Measurements from ENCODE around the gene HOXB4. TPM values are rescaled to one million over a fixed set of nuclear protein-coding genes. Genes with fewer than 3 reads are reported as not detected.
A peak's percentile ranks its signal among the peaks of the same experiment; 100 is the strongest.

The HOXB4 gene
- total RNA-seq, 4 donors from 2014 or later, result 0.42 to 2.9 (median 1.4) TPM

DNA sequence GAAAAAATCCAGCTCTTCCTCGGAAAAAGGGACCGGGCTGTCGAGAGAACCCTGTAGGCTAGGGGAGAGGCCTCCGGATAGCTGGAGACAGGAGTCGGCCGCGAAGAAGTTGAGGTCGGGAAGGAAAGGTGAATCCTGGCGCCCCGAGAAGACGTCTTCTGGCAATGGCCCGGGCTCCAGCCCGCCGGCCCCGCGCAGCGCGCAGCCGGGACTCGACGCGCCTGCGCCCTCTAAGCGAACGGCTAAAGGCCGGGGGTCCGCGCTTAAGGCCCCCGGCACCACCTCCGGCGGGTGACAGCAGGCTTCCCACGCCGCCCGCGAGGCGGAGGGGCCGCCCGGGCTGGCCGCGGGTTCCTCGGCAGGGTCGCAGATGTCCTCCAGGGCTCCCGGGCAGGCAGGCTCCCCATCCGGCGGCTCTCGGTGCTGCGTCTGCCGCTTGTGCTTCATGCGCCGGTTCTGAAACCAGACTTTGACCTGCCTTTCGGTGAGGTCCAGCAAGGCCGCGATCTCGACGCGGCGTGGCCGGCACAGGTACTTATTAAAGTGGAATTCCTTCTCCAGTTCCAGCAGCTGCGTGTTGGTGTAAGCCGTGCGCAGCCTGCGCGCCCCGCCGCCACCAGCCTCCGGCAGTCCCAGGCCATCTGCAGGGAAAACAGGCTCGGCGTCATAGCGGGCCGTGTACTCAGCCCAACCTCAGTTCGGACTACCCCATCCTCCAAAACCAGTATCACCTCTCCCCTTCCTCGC, 34.9 kb downstream of the HOXB4 start:
- peak in 1 of 2 donors; percentile 94 for DNase-seq (ENCODE audit: low spot score in 2 of 2)
- H3K4me3 ChIP-seq (ENCODE audit: low read depth, poor library complexity, severe bottlenecking), result peak overlapping the region; percentile 54
- WGBS, 2 donors, result 0 to 1% methylated on average over 51 to 68 of the region's 72 CpGs
- intact Hi-C loops (cut with DNase I; ENCODE audit: low total_unique reads), result no loop called here
- TF ChIP-seq, protein P1, sequence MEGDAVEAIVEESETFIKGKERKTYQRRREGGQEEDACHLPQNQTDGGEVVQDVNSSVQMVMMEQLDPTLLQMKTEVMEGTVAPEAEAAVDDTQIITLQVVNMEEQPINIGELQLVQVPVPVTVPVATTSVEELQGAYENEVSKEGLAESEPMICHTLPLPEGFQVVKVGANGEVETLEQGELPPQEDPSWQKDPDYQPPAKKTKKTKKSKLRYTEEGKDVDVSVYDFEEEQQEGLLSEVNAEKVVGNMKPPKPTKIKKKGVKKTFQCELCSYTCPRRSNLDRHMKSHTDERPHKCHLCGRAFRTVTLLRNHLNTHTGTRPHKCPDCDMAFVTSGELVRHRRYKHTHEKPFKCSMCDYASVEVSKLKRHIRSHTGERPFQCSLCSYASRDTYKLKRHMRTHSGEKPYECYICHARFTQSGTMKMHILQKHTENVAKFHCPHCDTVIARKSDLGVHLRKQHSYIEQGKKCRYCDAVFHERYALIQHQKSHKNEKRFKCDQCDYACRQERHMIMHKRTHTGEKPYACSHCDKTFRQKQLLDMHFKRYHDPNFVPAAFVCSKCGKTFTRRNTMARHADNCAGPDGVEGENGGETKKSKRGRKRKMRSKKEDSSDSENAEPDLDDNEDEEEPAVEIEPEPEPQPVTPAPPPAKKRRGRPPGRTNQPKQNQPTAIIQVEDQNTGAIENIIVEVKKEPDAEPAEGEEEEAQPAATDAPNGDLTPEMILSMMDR (IDR thresholded peaks at IDR 0.05), result no peak
- no peak for TF ChIP-seq POLR2A (IDR thresholded peaks at IDR 0.05)

- intact Hi-C loops (cut with DNase I; ENCODE audit: low total_unique reads), result no loop called here
- WGBS, 2 donors, result 0 to 3% methylated on average over 12 of the region's 12 CpGs
Measured at GRCh38 chr17:48542698-48543106, 35.4 kb downstream of the HOXB4 start.

DNA sequence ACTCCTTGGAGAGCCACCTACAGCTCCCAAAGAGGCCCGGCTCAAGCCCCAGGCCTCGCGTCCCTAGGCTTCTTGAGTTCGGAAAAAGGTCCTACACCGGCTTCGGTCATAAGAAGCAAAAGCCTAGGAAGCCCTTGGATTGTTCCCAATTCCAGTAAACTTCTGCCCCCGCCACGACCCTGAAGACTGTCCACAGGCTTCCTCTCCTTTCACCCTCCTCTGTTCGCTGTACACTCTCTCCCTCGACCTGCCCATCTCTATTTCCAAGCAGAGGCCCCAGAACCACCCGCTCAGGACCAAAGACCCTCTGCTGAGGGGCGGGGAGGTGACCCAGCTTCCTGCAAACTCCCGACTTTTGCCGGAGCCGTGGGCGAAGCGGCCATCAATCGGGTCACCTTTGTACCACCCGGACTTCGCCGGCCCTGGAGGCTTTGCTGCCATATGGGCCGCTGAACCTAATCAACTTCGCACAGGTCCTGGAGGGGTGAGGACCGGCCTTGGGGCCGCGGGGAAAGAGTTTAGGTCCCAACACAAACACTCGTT, 36.0 kb downstream of the HOXB4 start:
- WGBS, 2 donors, result 8 to 11% methylated on average over 27 of the region's 27 CpGs
- intact Hi-C loops (cut with DNase I; ENCODE audit: low total_unique reads), result no loop called here
- TF ChIP-seq, protein P1 (IDR thresholded peaks at IDR 0.05), result no peak
- TF ChIP-seq POLR2A (IDR thresholded peaks at IDR 0.05), result no peak
- peak overlapping the region; percentile 33 for H3K4me3 ChIP-seq (ENCODE audit: low read depth, poor library complexity, severe bottlenecking)
- DNase-seq (ENCODE audit: low spot score in 2 of 2), result no peak

More at GRCh38 chr17:48542698-48543106, 35.4 kb downstream of the HOXB4 start:
- DNase-seq (ENCODE audit: low spot score in 2 of 2), result no peak
- H3K4me3 ChIP-seq (ENCODE audit: low read depth, poor library complexity, severe bottlenecking), result peak overlapping the region; percentile 54
- no peak for TF ChIP-seq POLR2A (IDR thresholded peaks at IDR 0.05)
- TF ChIP-seq, protein P1 (IDR thresholded peaks at IDR 0.05), result no peak

GRCh38 chr17:48541577-48542113, 36.5 kb downstream of the HOXB4 start:
- WGBS, 2 donors, result 1 to 3% methylated on average over 30 to 35 of the region's 36 CpGs
- peak overlapping the region; percentile 33 for H3K4me3 ChIP-seq (ENCODE audit: low read depth, poor library complexity, severe bottlenecking)
- peak; percentile 43 to 91 for DNase-seq (ENCODE audit: low spot score in 2 of 2)
- TF ChIP-seq, protein P1 (IDR thresholded peaks at IDR 0.05), result no peak
- TF ChIP-seq POLR2A (IDR thresholded peaks at IDR 0.05), result no peak
- intact Hi-C loops (cut with DNase I; ENCODE audit: low total_unique reads), result no loop called here

DNA sequence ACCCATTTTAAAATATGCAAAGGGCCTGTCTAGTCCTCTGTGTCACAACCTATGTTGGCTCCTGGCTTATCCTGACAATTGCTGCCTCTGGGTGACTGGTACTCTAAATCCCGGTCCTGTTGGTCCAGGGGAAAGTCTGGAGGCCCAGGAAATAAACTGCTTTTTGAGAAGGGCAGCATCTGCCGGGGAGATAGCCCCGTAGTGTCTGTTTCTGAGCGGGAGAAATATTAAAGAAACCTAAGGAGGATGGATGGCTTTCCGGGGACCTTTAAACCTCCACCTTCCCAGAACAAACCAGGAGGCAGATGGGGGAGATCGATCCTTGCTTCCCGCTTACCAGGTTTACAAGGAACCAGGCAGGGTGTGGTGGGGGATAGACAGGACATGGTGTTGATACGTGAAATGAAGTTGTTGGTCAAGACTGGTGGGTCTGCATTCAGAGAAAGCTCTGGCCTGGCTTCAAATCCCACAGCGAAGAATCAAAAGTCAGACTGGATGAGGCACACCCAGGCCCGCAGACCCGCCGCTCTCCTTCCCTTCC, 37.0 kb downstream of the HOXB4 start:
- intact Hi-C loops (cut with DNase I; ENCODE audit: low total_unique reads), result no loop called here
- TF ChIP-seq, protein P1 (IDR thresholded peaks at IDR 0.05), result no peak
- no peak for TF ChIP-seq POLR2A (IDR thresholded peaks at IDR 0.05)
- peak overlapping the region; percentile 33 for H3K4me3 ChIP-seq (ENCODE audit: low read depth, poor library complexity, severe bottlenecking)
- no peak for DNase-seq (ENCODE audit: low spot score in 2 of 2)
- WGBS, 2 donors, result 25 to 37% methylated on average over 12 of the region's 12 CpGs

All from lower leg skin (tissue), 4 donors.